Lower leg skin (tissue), 3 donors: ENCODE measurements around the gene NR2E1.

Experiments used
- CTCF ChIP-seq, 3 donors: fragments of 450-650 bp; IDR thresholded peaks; one replicate each; pipeline ENCODE4 v1.5.1; 2016; ENCODE audit warnings: antibody characterized with exemption in 3 of 3, mild to moderate bottlenecking in 3 of 3, moderate library complexity in 2 of 3
- POLR2A ChIP-seq, 2 donors: fragments of 450-650 bp; IDR thresholded peaks; one replicate each; pipeline ENCODE4 v1.6.1; 2016 to 2017; ENCODE audit warnings: antibody characterized with exemption in 2 of 2, mild to moderate bottlenecking in 1 of 2, moderate library complexity in 1 of 2

GRCh38 chr6:108157234-108157980 lies 8.4 kb upstream of the NR2E1 start:
- no peak for TF ChIP-seq POLR2A (IDR thresholded peaks at IDR 0.05)
- no peak for TF ChIP-seq CTCF (IDR thresholded peaks at IDR 0.05)
